SH-SY5Y (cell line): ENCODE data around the gene ULK4.

ENCODE experiments used
- GATA2 ChIP-seq: IDR thresholded peaks from 2 replicates; pipeline ENCODE4 v1.6.1; 2011; ENCODE audit warnings: mild to moderate bottlenecking, low read depth, low read length
- GATA3 ChIP-seq: IDR thresholded peaks from 2 replicates; pipeline ENCODE4 v1.6.1; 2011; ENCODE audit warnings: low read depth, mild to moderate bottlenecking, low read length, moderate library complexity

DNA sequence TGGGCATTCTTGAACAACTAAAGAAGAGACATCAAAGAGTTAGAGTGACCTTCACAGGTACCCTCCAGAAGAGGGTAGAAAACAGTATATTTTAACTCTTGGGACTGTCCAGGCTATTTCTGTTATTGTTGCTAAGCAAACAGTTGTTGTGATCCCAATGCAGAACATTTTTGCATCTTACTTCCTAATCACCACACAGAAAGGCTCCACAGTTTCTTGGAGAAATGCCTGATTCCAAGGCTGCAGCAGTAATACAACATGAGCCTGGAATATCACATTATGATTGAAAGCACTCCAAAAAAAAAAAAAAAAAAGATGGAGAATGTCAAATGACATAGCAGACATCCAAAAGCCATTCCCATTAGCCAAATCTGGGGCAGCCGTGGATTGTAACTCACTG lies 567.0 kb downstream of the ULK4 start:
- TF ChIP-seq GATA3 = no peak
- no peak for TF ChIP-seq GATA2
